Measurements from ENCODE around the gene PHF19. TPM values are rescaled to one million over a fixed set of nuclear protein-coding genes. Genes with fewer than 3 reads are reported as not detected.

The PHF19 gene
- polyA plus RNA-seq, 1 donor from 2014 or later = 4.9 TPM

DNA sequence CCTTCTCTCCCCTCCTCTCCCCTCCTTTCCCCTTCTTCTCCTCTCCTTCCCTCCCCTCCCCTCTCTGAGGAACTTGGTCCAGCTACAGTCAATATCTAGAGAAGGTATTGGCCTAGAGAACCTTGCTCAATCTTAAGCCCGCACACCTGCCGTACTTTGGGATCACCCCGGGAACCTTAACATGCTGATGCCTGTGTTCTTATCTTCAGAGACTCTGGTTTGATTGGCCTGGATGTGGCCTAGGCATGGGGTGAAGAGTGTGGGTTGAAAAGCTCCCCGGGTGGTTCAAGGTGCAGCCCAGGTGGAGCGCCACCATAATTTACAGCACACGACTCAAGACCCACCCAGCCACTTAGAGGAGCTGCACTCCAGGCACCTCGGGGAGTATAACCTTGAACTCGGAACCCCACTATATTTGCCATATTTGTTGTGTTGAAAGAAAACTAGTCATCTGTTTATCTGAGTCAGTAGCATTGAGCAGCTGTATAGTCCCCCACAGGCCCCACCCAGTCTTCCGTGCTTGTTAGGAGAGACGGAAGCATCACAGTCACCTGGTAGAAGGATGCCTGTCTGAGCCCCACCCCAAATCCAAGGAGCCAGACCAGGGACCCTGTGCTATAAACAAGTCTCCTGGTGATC is 14.4 kb upstream of the PHF19 start (continued):
- TF ChIP-seq, protein P1, sequence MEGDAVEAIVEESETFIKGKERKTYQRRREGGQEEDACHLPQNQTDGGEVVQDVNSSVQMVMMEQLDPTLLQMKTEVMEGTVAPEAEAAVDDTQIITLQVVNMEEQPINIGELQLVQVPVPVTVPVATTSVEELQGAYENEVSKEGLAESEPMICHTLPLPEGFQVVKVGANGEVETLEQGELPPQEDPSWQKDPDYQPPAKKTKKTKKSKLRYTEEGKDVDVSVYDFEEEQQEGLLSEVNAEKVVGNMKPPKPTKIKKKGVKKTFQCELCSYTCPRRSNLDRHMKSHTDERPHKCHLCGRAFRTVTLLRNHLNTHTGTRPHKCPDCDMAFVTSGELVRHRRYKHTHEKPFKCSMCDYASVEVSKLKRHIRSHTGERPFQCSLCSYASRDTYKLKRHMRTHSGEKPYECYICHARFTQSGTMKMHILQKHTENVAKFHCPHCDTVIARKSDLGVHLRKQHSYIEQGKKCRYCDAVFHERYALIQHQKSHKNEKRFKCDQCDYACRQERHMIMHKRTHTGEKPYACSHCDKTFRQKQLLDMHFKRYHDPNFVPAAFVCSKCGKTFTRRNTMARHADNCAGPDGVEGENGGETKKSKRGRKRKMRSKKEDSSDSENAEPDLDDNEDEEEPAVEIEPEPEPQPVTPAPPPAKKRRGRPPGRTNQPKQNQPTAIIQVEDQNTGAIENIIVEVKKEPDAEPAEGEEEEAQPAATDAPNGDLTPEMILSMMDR (IDR thresholded peaks at IDR 0.05; ENCODE audit: poor library complexity, severe bottlenecking) = no peak

DNA sequence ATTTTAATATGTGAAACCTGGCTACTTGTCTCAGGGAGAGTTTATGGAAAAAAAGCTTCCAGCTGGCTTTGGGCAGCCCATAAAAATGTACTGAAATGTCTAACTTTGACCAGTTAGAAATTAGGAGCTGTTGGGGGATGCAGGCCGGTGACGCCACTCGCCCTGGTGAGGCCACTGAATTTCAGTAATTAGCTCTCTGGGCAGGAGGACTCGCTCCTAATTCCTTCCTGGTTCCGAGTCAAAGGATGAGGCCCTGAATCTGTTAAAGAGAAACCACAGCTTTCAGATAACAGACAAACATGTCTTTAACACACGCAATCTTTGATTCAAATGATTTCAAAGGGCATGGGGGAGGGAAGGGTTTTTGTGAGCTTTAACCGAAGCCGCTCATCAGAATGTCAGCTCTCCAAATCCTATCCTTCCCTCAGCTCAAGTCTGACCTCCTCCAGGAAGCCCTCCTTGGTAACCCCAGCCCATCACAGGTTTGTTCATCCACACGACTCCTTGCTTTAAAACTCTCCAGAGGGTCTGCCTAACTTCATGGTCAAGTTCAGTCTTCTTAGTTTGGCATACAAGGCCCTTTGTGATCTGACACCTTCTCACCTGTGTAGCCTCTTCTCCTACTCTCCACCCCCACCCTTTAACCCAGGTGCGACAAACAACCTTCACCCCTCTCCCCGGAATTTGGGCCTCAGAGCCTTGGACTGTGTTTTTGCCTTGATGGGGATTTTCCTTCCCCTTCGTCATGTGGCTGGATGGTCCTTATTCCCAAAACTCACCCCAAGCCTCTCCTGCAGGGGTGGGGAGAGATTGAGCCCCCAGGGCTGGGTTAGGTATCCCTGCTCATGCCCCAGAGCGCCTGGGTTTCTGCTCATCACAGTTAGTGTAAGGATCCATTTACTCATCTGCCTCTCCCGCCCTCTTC is 13.6 kb upstream of the PHF19 start:
- H3K36me3 ChIP-seq (ENCODE audit: insufficient read depth, low read length) = no peaks in the 10 kb centered on the region
- no peaks in the 10 kb centered on the region for H3K27me3 ChIP-seq (ENCODE audit: insufficient read depth, low read depth, low read length)
- no peak overlapping the region for H3K4me3 ChIP-seq (ENCODE audit: low read length)
- H3F3A ChIP-seq (ENCODE audit: insufficient read depth, low read length, poor library complexity, severe bottlenecking) = no peaks in the 10 kb centered on the region
- no peaks in the 10 kb centered on the region for H3K79me2 ChIP-seq (replicated peaks; ENCODE audit: insufficient read depth, low read length)
- H4K20me1 ChIP-seq (ENCODE audit: insufficient read depth) = no peaks in the 10 kb centered on the region
- H3K27ac ChIP-seq (ENCODE audit: low read length) = no peak overlapping the region
- no peaks in the 10 kb centered on the region for H3K9me2 ChIP-seq (ENCODE audit: insufficient read depth, low read length)
- H3K9me3 ChIP-seq (ENCODE audit: low read length) = no peaks in the 10 kb centered on the region
- H2AFZ ChIP-seq (ENCODE audit: low read depth, low read length) = no peak overlapping the region
- H3K9ac ChIP-seq (ENCODE audit: low read length) = no peak overlapping the region
- TF ChIP-seq TAF1 (IDR thresholded peaks at IDR 0.05; ENCODE audit: low read depth) (no peak), RAD21 (conservative IDR thresholded peaks at IDR 0.05) (no peak), MXI1 (conservative IDR thresholded peaks at IDR 0.05; ENCODE audit: poor library complexity, severe bottlenecking) (no peak), EP300 (conservative IDR thresholded peaks at IDR 0.05; ENCODE audit: poor library complexity, severe bottlenecking) (no peak)
- TF ChIP-seq, protein P2, sequence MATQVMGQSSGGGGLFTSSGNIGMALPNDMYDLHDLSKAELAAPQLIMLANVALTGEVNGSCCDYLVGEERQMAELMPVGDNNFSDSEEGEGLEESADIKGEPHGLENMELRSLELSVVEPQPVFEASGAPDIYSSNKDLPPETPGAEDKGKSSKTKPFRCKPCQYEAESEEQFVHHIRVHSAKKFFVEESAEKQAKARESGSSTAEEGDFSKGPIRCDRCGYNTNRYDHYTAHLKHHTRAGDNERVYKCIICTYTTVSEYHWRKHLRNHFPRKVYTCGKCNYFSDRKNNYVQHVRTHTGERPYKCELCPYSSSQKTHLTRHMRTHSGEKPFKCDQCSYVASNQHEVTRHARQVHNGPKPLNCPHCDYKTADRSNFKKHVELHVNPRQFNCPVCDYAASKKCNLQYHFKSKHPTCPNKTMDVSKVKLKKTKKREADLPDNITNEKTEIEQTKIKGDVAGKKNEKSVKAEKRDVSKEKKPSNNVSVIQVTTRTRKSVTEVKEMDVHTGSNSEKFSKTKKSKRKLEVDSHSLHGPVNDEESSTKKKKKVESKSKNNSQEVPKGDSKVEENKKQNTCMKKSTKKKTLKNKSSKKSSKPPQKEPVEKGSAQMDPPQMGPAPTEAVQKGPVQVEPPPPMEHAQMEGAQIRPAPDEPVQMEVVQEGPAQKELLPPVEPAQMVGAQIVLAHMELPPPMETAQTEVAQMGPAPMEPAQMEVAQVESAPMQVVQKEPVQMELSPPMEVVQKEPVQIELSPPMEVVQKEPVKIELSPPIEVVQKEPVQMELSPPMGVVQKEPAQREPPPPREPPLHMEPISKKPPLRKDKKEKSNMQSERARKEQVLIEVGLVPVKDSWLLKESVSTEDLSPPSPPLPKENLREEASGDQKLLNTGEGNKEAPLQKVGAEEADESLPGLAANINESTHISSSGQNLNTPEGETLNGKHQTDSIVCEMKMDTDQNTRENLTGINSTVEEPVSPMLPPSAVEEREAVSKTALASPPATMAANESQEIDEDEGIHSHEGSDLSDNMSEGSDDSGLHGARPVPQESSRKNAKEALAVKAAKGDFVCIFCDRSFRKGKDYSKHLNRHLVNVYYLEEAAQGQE (IDR thresholded peaks at IDR 0.05; ENCODE audit: borderline replicate concordance) = no peak
- no peak overlapping the region for H3K4me2 ChIP-seq (ENCODE audit: low read length)

DNA sequence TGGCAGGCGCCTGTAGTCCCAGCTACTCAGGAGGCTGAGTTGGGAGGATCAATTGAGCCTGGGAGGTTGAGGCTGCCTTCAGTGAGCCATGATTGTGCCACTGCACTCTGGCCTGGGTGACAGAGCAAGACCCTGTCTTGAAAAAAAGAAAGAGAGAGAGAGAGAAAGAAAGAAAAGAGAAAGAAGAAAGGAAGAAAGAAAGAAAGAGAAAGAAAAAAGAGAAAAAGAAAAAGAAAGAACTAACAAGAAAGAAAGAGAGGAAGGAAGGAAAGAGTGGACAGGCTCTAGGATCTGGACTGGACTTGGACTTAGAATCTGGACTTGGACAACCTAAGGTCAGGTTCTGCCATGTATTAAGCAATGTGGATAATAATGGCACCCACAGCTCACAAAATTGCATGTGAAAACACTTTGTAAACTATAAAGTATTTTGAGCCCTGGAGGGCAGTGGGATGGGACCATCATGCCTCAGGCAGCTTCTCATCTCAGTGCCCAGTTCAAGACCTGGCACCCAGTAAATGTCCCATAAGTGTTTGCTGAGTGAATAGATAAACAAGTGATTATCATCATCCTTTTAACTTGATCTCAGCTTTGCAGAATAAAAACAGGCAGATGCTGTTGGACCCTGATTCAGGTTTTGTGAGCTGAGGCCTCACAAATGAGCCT is 12.8 kb upstream of the PHF19 start:
- no peak overlapping the region for H2AFZ ChIP-seq (ENCODE audit: low read depth, low read length)
- H3K9ac ChIP-seq (ENCODE audit: low read length) = no peak overlapping the region
- H3K4me2 ChIP-seq (ENCODE audit: low read length) = no peak overlapping the region
- H3K27ac ChIP-seq (ENCODE audit: low read length) = no peak overlapping the region
- TF ChIP-seq, protein P1 (IDR thresholded peaks at IDR 0.05; ENCODE audit: poor library complexity, severe bottlenecking) = no peak
- TF ChIP-seq RAD21 (conservative IDR thresholded peaks at IDR 0.05) (no peak), TAF1 (IDR thresholded peaks at IDR 0.05; ENCODE audit: low read depth) (no peak), POLR2AphosphoS5 (IDR thresholded peaks at IDR 0.05) (no peak), EP300 (conservative IDR thresholded peaks at IDR 0.05; ENCODE audit: poor library complexity, severe bottlenecking) (no peak), MXI1 (conservative IDR thresholded peaks at IDR 0.05; ENCODE audit: poor library complexity, severe bottlenecking) (no peak), EZH2 (IDR thresholded peaks at IDR 0.05; ENCODE audit: borderline replicate concordance, insufficient read depth, low read length, poor library complexity, severe bottlenecking) (no peak), SMC3 (conservative IDR thresholded peaks at IDR 0.05; ENCODE audit: poor library complexity) (no peak)
- TF ChIP-seq, protein P2 (IDR thresholded peaks at IDR 0.05; ENCODE audit: borderline replicate concordance) = no peak
- H3K79me2 ChIP-seq (replicated peaks; ENCODE audit: insufficient read depth, low read length) = no peaks in the 10 kb centered on the region
- H3K27me3 ChIP-seq (ENCODE audit: insufficient read depth, low read depth, low read length) = no peaks in the 10 kb centered on the region
- H3K36me3 ChIP-seq (ENCODE audit: insufficient read depth, low read length) = no peaks in the 10 kb centered on the region
- no peaks in the 10 kb centered on the region for H3F3A ChIP-seq (ENCODE audit: insufficient read depth, low read length, poor library complexity, severe bottlenecking)
- H3K9me3 ChIP-seq (ENCODE audit: low read length) = no peaks in the 10 kb centered on the region
- no peaks in the 10 kb centered on the region for H3K9me2 ChIP-seq (ENCODE audit: insufficient read depth, low read length)
- no peaks in the 10 kb centered on the region for H4K20me1 ChIP-seq (ENCODE audit: insufficient read depth)
- H3K4me3 ChIP-seq (ENCODE audit: low read length) = no peak overlapping the region

Data from neural cell (in vitro differentiated cells).